ENCODE results near the gene RAB43.

RAB43 gene

GRCh38 chr3:129160891-129161859, 39.6 kb upstream of the RAB43 start, which contains the start of gene ISY1 (continued):
- TF ChIP-seq ZNF514 (tag by site-specific recombination; IDR thresholded peaks at IDR 0.05) (no peak), ZNF184 (tag by site-specific recombination; IDR thresholded peaks at IDR 0.05) (no peak), PRDM2 (tag by site-specific recombination; IDR thresholded peaks at IDR 0.05; ENCODE audit: borderline replicate concordance) (no peak), ZNF394 (tag by site-specific recombination; IDR thresholded peaks at IDR 0.05; ENCODE audit: borderline replicate concordance) (peak; percentile 88), REPIN1 (tag by site-specific recombination; IDR thresholded peaks at IDR 0.05; ENCODE audit: low read depth) (peak; percentile 73; the same call in 1 of the 2 replicates), ZNF639 (tag by site-specific recombination; IDR thresholded peaks at IDR 0.05) (peak; percentile 95), HIC1 (tag by site-specific recombination; IDR thresholded peaks at IDR 0.05) (no peak), IKZF3 (tag by site-specific recombination; IDR thresholded peaks at IDR 0.05) (peak; percentile 49; the same call in 1 of the 2 replicates), ZNF837 (tag by site-specific recombination; IDR thresholded peaks at IDR 0.05) (no peak), KLF8 (tag by site-specific recombination; IDR thresholded peaks at IDR 0.05) (0 out of 2 replicates have a peak, but pooled peaks have one; percentile 44), YY2 (tag by site-specific recombination; IDR thresholded peaks at IDR 0.05) (peak; percentile 68), ZNF529 (tag by site-specific recombination; IDR thresholded peaks at IDR 0.05; ENCODE audit: insufficient replicate concordance) (no peak), ZNF24 (tag by site-specific recombination; IDR thresholded peaks at IDR 0.05) (peak; percentile 73; the same call in 1 of the 2 replicates), ZNF211 (tag by site-specific recombination; IDR thresholded peaks at IDR 0.05; ENCODE audit: low read depth) (no peak), ZNF670 (tag by site-specific recombination; IDR thresholded peaks at IDR 0.05; ENCODE audit: low read depth) (no peak), ZNF404 (tag by site-specific recombination; IDR thresholded peaks at IDR 0.05) (no peak), ZBTB48 (tag by site-specific recombination; IDR thresholded peaks at IDR 0.05) (no peak), ZNF423 (tag by site-specific recombination; IDR thresholded peaks at IDR 0.05) (no peak), ZNF660 (tag by site-specific recombination; IDR thresholded peaks at IDR 0.05) (peak; percentile 90), ZNF777 (tag by site-specific recombination; IDR thresholded peaks at IDR 0.05; ENCODE audit: borderline replicate concordance) (peak; percentile 80), ZNF391 (tag by site-specific recombination; IDR thresholded peaks at IDR 0.05; ENCODE audit: borderline replicate concordance, low read depth) (no peak; the same call in 1 of the 2 replicates), HOXC10 (CRISPR knock-in tag; IDR thresholded peaks at IDR 0.05) (no peak), ZNF629 (tag by site-specific recombination; IDR thresholded peaks at IDR 0.05) (peak; percentile 93), ZNF626 (tag by site-specific recombination; IDR thresholded peaks at IDR 0.05) (no peak)
- TF ChIP-seq, protein P1, sequence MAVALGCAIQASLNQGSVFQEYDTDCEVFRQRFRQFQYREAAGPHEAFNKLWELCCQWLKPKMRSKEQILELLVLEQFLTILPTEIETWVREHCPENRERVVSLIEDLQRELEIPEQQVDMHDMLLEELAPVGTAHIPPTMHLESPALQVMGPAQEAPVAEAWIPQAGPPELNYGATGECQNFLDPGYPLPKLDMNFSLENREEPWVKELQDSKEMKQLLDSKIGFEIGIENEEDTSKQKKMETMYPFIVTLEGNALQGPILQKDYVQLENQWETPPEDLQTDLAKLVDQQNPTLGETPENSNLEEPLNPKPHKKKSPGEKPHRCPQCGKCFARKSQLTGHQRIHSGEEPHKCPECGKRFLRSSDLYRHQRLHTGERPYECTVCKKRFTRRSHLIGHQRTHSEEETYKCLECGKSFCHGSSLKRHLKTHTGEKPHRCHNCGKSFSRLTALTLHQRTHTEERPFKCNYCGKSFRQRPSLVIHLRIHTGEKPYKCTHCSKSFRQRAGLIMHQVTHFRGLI (tag by site-specific recombination; IDR thresholded peaks at IDR 0.05), result peak; percentile 26; the same call in 1 of the 2 replicates
